ENCODE data around the gene NPDC1. TPM values are rescaled to one million over a fixed set of nuclear protein-coding genes. Genes with fewer than 3 reads are reported as not detected.

NPDC1 gene
- total and polyA plus RNA-seq, 2 of the 8 experiments (the other 6 are each of a cell fraction or from before 2014, with no cell fraction given) = 26.2 to 44.1 TPM

DNA sequence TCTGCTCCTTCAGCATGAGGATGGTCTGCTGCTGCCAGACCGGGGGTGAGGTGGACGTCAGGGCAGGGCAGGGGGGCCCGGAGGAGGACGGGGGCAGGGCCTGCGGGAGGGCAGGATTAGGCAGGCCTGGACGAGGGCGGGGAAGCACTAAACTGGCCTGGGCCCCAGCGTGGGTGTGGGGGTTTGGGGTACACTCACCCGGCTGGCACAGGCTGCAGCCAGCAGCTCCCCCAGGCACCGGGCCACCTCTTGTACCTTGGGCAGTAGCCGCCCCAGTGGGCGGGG, 18.8 kb upstream of the NPDC1 start:
- Histone ChIP-seq H3K23me2 (ENCODE audit: low read depth, low read length) (peaks cover 5% of the 10 kb centered on the region; the same call in 1 of the 2 replicates), H2BK15ac (ENCODE audit: low read length) (no peak overlapping the region), H2AFZ (ENCODE audit: low read length) (no peak overlapping the region), H3K4ac (replicated peaks; ENCODE audit: insufficient read length, low read depth, low read length) (no peak overlapping the region), H2BK120ac (replicated peaks; ENCODE audit: low read depth, low read length) (no peak overlapping the region), H2BK12ac (ENCODE audit: low read depth, low read length) (no peak overlapping the region), H4K91ac (replicated peaks; ENCODE audit: insufficient read length, low read length) (no peak overlapping the region), H3K56ac (replicated peaks; ENCODE audit: insufficient read length, low read depth, low read length) (no peak overlapping the region), H3K79me2 (ENCODE audit: control insufficient read depth in 1 of 2, insufficient read depth in 2 of 2, low read length in 2 of 2) (no peaks in the 10 kb centered on the region), H3K18ac (ENCODE audit: extremely low read depth, low read length) (no peak overlapping the region), H2BK5ac (ENCODE audit: low read depth, low read length) (no peak overlapping the region), H3K27me3 (replicated peaks in 1 of 4; ENCODE audit: control insufficient read depth in 3 of 4, extremely low read depth in 1 of 4, insufficient read depth in 3 of 4, low read length in 3 of 4) (peaks cover 0 to 13% (median 7%) of the 10 kb centered on the region in 4 experiments; a peak in 5 of 7 replicates), H4K5ac (ENCODE audit: insufficient read length, low read depth, low read length) (no peak overlapping the region), H4K8ac (ENCODE audit: extremely low read depth, insufficient read depth, low read length) (no peak overlapping the region), H3K36me3 (ENCODE audit: control insufficient read depth in 2 of 4, insufficient read depth in 4 of 4, low read length in 3 of 4) (no peaks in the 10 kb centered on the region), H3K9me3 (ENCODE audit: insufficient read depth in 2 of 2, low read depth in 1 of 2, low read length in 1 of 2) (no peaks in the 10 kb centered on the region), H3K4me1 (replicated peaks in 1 of 4; ENCODE audit: control insufficient read depth in 3 of 4, insufficient read depth in 4 of 4, low read length in 3 of 4) (peaks cover 0 to 18% (median 11%) of the 10 kb centered on the region in 4 experiments; a peak in 5 of 7 replicates), H3K4me2 (ENCODE audit: insufficient read depth in 1 of 2, low read depth in 2 of 2, low read length in 2 of 2) (no peak overlapping the region), H4K20me1 (replicated peaks in 1 of 2; ENCODE audit: control insufficient read depth in 1 of 2, insufficient read depth in 2 of 2, low read length in 2 of 2) (peaks cover 23 to 25% of the 10 kb centered on the region in 2 experiments), H2AK5ac (ENCODE audit: low read depth, low read length) (no peak overlapping the region), H3K4me3 (ENCODE audit: extremely low read depth in 1 of 4, insufficient read depth in 2 of 4, low read depth in 3 of 4, low read length in 4 of 4) (no peak overlapping the region), H2BK20ac (ENCODE audit: low read length) (no peak overlapping the region), H3K9ac (replicated peaks in 1 of 4; ENCODE audit: extremely low read depth in 1 of 4, low read depth in 3 of 4, low read length in 3 of 4) (no peak overlapping the region), H3K27ac (ENCODE audit: low read depth, low read length) (no peak overlapping the region), H3K79me1 (ENCODE audit: low read depth, low read length) (peaks cover 2% of the 10 kb centered on the region; the same call in 1 of the 2 replicates), H3K23ac (ENCODE audit: insufficient read length) (no peak overlapping the region), H3K14ac (ENCODE audit: insufficient read length) (no peak overlapping the region)
- FAIRE-seq (no peak), DNase-seq (ENCODE audit: low read depth in 1 of 2, low spot score in 2 of 2) (no peak)
- 93% methylated on average over 10 of the region's 12 CpGs; no CpG with 5 or more reads in 1 of the 2 experiments for WGBS, 2 experiments (ENCODE audit: extremely low coverage in 1 of 2, insufficient coverage in 1 of 2, insufficient read length in 1 of 2, insufficient replicate concordance in 2 of 2, low coverage in 1 of 2, low lambda C conversion rate in 2 of 2, missing lambda C conversion rate in 1 of 2)
- CTCF ChIA-PET (ENCODE audit: partially characterized antibody) = interaction anchor here (1.0 to 13.5 kb wide), 20 partner anchors 7 to 305 kb away, joined by 3 to 291 read pairs (median 8); partner anchors contain the start of genes ABCA2, ENTPD2, FUT7 and MAN1B1
- POLR2A ChIA-PET (ENCODE audit: partially characterized antibody) = interaction anchor here (0.7 to 1.5 kb wide), 4 partner anchors 9 to 49 kb away, joined by 3 to 4 read pairs (median 4); no protein-coding TSS in a partner anchor
- TF ChIP-seq, protein P1, sequence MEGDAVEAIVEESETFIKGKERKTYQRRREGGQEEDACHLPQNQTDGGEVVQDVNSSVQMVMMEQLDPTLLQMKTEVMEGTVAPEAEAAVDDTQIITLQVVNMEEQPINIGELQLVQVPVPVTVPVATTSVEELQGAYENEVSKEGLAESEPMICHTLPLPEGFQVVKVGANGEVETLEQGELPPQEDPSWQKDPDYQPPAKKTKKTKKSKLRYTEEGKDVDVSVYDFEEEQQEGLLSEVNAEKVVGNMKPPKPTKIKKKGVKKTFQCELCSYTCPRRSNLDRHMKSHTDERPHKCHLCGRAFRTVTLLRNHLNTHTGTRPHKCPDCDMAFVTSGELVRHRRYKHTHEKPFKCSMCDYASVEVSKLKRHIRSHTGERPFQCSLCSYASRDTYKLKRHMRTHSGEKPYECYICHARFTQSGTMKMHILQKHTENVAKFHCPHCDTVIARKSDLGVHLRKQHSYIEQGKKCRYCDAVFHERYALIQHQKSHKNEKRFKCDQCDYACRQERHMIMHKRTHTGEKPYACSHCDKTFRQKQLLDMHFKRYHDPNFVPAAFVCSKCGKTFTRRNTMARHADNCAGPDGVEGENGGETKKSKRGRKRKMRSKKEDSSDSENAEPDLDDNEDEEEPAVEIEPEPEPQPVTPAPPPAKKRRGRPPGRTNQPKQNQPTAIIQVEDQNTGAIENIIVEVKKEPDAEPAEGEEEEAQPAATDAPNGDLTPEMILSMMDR (IDR thresholded peaks at IDR 0.05; ENCODE audit: control extremely low read depth in 1 of 3, insufficient read depth in 1 of 3, low read depth in 1 of 3, low read length in 3 of 3) = no peak
- TF ChIP-seq, protein P2, sequence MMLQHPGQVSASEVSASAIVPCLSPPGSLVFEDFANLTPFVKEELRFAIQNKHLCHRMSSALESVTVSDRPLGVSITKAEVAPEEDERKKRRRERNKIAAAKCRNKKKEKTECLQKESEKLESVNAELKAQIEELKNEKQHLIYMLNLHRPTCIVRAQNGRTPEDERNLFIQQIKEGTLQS (IDR thresholded peaks at IDR 0.05; ENCODE audit: insufficient read depth, low read depth, low read length) = no peak
- TF ChIP-seq JUN (IDR thresholded peaks at IDR 0.05; ENCODE audit: low read depth, low read length) = no peak
- TF ChIP-seq EP300 (IDR thresholded peaks at IDR 0.05; ENCODE audit: borderline replicate concordance in 1 of 2, low read depth in 2 of 2, low read length in 2 of 2) = no peak
- TF ChIP-seq BCL11A (IDR thresholded peaks at IDR 0.05; ENCODE audit: low read depth in 2 of 2, low read length in 2 of 2) = no peak
- no peak for TF ChIP-seq CHD2 (IDR thresholded peaks at IDR 0.05; ENCODE audit: low read length)
- no peak for TF ChIP-seq YY1 (IDR thresholded peaks at IDR 0.05; ENCODE audit: low read depth, low read length)
- no peak for TF ChIP-seq GTF2F1 (IDR thresholded peaks at IDR 0.05; ENCODE audit: borderline replicate concordance, low read depth, low read length)
- TF ChIP-seq CBX5 (IDR thresholded peaks at IDR 0.05; ENCODE audit: low read depth, low read length) = no peak
- TF ChIP-seq BACH1 (IDR thresholded peaks at IDR 0.05; ENCODE audit: low read length) = no peak
